GM12892 (cell line): ENCODE measurements around the gene ITSN1.

ENCODE experiments used
- POLR2A ChIP-seq: IDR thresholded peaks from 2 replicates; pipeline ENCODE4 v1.6.1; 2011; ENCODE audit warnings: low read depth, low read length, control low read depth
- TAF1 ChIP-seq: IDR thresholded peaks from 2 replicates; pipeline ENCODE4 v1.6.1; 2011; ENCODE audit warnings: low read depth, mild to moderate bottlenecking, control low read depth, low read length, borderline replicate concordance

- no peak for TF ChIP-seq POLR2A
- TF ChIP-seq TAF1: no peak
These were observed 1.5 kb downstream of the ITSN1 start for GRCh38 chr21:33643658-33644311.
